OCI-LY1 (cell line): ENCODE data around the gene EYS.

Experiments used
- H2AFZ ChIP-seq: fragments of 200-600 bp; sonication (generic), shearing (Covaris generic); 2 replicates; pipeline ENCODE4 v1.6.0; 2014; ENCODE audit warnings: antibody characterized with exemption, mild to moderate bottlenecking, low read length
- H3F3A ChIP-seq: fragments of 200-600 bp; sonication (generic), shearing (Covaris generic); 2 replicates; pipeline ENCODE4 v1.6.0; 2014; ENCODE audit warnings: mild to moderate bottlenecking, antibody characterized with exemption, low read length, moderate library complexity; ENCODE audit not compliant: insufficient read depth
- H3K27ac ChIP-seq: fragments of 200-600 bp; sonication (generic); 2 replicates; pipeline ENCODE4 v1.5.1; 2014; ENCODE audit warnings: low read length, mixed run types, mild to moderate bottlenecking, low read depth; ENCODE audit not compliant: poor library complexity, severe bottlenecking
- H3K27me3 ChIP-seq: fragments of 200-600 bp; sonication (generic); 2 replicates; pipeline ENCODE4 v1.6.0; 2014; ENCODE audit warnings: antibody characterized with exemption, mild to moderate bottlenecking, low read length, moderate library complexity; ENCODE audit not compliant: insufficient read depth
- H3K36me3 ChIP-seq: fragments of 200-600 bp; sonication (generic); 2 replicates; pipeline ENCODE4 v1.6.1; 2014; ENCODE audit warnings: mild to moderate bottlenecking, antibody characterized with exemption, low read length, moderate library complexity, mixed read lengths; ENCODE audit not compliant: insufficient read depth
- H3K4me1 ChIP-seq: fragments of 200-600 bp; sonication (generic); 2 replicates; pipeline ENCODE4 v1.5.1; 2014; ENCODE audit warnings: mild to moderate bottlenecking, low read length, moderate library complexity; ENCODE audit not compliant: insufficient read depth, severe bottlenecking
- H3K4me2 ChIP-seq: fragments of 200-600 bp; sonication (generic), shearing (Covaris generic); 2 replicates; pipeline ENCODE4 v1.6.1; 2014; ENCODE audit warnings: low read length
- H3K4me3 ChIP-seq: fragments of 200-600 bp; sonication (generic); 2 replicates; pipeline ENCODE4 v1.5.1; 2014; ENCODE audit warnings: low read length, low read depth, mild to moderate bottlenecking, mixed read lengths; ENCODE audit not compliant: poor library complexity, severe bottlenecking
- H3K79me2 ChIP-seq: fragments of 200-600 bp; shearing (Covaris generic); 2 replicates; pipeline ENCODE4 v1.6.1; 2016; ENCODE audit warnings: mixed run types, low read length, mixed read lengths; ENCODE audit not compliant: insufficient read depth
- H3K9ac ChIP-seq: fragments of 200-600 bp; sonication (generic), shearing (Covaris generic); 2 replicates; pipeline ENCODE4 v1.6.1; 2014; ENCODE audit warnings: mild to moderate bottlenecking, low read length, mixed read lengths
- H3K9me2 ChIP-seq: fragments of 200-600 bp; sonication (generic), shearing (Covaris generic); 2 replicates; pipeline ENCODE4 v1.6.1; 2014; ENCODE audit warnings: low read depth, mild to moderate bottlenecking, low read length, mixed read lengths
- H3K9me3 ChIP-seq: fragments of 200-600 bp; shearing (Covaris generic); 2 replicates; pipeline ENCODE4 v1.6.1; 2014; ENCODE audit warnings: low read length, mixed read lengths
- H4K20me1 ChIP-seq: fragments of 200-600 bp; sonication (generic), shearing (Covaris generic); 2 replicates; pipeline ENCODE4 v1.6.0; 2016; ENCODE audit warnings: mild to moderate bottlenecking, low read length; ENCODE audit not compliant: insufficient read depth
- EZH2 ChIP-seq: fragments of 200-600 bp; sonication (generic), shearing (Covaris generic); IDR thresholded peaks from 2 replicates; pipeline ENCODE4 v1.8.0; 2017; ENCODE audit warnings: borderline replicate concordance, mixed run types, mild to moderate bottlenecking, antibody characterized with exemption, low read length, moderate library complexity, mixed read lengths
- TF ChIP-seq, protein P1 (sequence below): fragments of 200-600 bp; sonication (generic), shearing (Covaris generic); IDR thresholded peaks from 2 replicates; pipeline ENCODE4 v1.5.1; 2017; ENCODE audit warnings: mild to moderate bottlenecking, antibody characterized with exemption, low read length, moderate library complexity, mixed read lengths

The EYS gene

GRCh38 chr6:64850121-64850520, 856.9 kb downstream of the EYS start:
- no peak overlapping the region for H2AFZ ChIP-seq

DNA sequence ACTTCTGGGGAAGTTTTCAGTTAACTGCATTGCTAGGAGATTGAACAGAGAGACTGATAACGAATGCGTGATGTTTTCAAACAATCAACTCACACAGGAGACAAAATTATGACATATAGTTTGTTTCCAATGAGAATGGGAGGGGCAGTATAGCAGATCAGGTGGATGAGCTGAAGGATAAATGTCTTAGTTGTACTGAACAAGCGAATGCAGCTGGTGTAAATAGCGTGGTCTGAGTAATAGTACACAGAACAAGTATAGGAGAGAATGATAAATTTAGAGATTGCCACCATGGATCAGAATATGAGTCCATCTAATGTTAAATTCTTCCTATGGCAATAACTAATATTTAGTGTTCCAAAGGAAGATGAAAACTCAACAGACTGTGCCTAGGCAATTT, 858.6 kb downstream of the EYS start:
- Histone ChIP-seq H3K9me2 (no peaks in the 10 kb centered on the region), H3K9me3 (no peaks in the 10 kb centered on the region; the same call in 1 of the 2 replicates), H3K36me3 (no peaks in the 10 kb centered on the region), H2AFZ (no peak overlapping the region), H3K79me2 (no peaks in the 10 kb centered on the region), H3K9ac (no peak overlapping the region), H3K4me1 (no peaks in the 10 kb centered on the region), H3K4me2 (no peak overlapping the region), H3F3A (no peaks in the 10 kb centered on the region), H3K27ac (no peak overlapping the region), H4K20me1 (no peaks in the 10 kb centered on the region), H3K27me3 (no peaks in the 10 kb centered on the region), H3K4me3 (no peak overlapping the region)
- TF ChIP-seq, protein P1, sequence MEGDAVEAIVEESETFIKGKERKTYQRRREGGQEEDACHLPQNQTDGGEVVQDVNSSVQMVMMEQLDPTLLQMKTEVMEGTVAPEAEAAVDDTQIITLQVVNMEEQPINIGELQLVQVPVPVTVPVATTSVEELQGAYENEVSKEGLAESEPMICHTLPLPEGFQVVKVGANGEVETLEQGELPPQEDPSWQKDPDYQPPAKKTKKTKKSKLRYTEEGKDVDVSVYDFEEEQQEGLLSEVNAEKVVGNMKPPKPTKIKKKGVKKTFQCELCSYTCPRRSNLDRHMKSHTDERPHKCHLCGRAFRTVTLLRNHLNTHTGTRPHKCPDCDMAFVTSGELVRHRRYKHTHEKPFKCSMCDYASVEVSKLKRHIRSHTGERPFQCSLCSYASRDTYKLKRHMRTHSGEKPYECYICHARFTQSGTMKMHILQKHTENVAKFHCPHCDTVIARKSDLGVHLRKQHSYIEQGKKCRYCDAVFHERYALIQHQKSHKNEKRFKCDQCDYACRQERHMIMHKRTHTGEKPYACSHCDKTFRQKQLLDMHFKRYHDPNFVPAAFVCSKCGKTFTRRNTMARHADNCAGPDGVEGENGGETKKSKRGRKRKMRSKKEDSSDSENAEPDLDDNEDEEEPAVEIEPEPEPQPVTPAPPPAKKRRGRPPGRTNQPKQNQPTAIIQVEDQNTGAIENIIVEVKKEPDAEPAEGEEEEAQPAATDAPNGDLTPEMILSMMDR: no peak

More at GRCh38 chr6:64850121-64850520, 856.9 kb downstream of the EYS start:
- Histone ChIP-seq H3K9me2 (no peaks in the 10 kb centered on the region), H3K79me2 (no peaks in the 10 kb centered on the region), H3K9me3 (no peaks in the 10 kb centered on the region; the same call in 1 of the 2 replicates), H3K9ac (no peak overlapping the region), H3K4me2 (no peak overlapping the region), H4K20me1 (no peaks in the 10 kb centered on the region), H3K27me3 (no peaks in the 10 kb centered on the region), H3K4me3 (no peak overlapping the region), H3F3A (no peaks in the 10 kb centered on the region), H3K4me1 (no peaks in the 10 kb centered on the region), H3K27ac (no peak overlapping the region), H3K36me3 (no peaks in the 10 kb centered on the region)
- TF ChIP-seq, protein P1: no peak
- TF ChIP-seq EZH2: no peak

DNA sequence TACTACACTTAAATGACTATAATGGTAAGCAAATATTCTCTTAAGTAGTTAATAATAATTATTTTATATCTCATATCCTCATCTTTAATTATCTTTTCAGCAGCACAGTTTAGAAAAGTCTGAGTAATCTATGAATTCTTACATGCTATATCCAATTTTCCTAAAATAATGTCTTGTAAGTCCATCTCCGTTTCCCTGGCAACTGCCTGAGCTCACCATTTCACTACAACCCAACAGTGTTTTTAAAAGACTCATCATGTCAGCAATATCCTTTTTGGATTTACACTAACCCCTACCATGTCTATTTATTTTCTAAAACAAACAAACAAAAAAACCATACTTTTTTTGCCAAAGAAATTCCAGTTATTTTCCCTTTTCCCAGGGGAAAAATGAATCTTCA, 859.6 kb downstream of the EYS start:
- Histone ChIP-seq H3K36me3 (no peaks in the 10 kb centered on the region), H3K9me3 (no peaks in the 10 kb centered on the region; the same call in 1 of the 2 replicates), H4K20me1 (no peaks in the 10 kb centered on the region), H3K27ac (no peak overlapping the region), H3K79me2 (no peaks in the 10 kb centered on the region), H3K9ac (no peak overlapping the region), H3F3A (no peaks in the 10 kb centered on the region), H3K27me3 (no peaks in the 10 kb centered on the region), H3K9me2 (no peaks in the 10 kb centered on the region), H3K4me2 (no peak overlapping the region), H2AFZ (no peak overlapping the region), H3K4me1 (no peaks in the 10 kb centered on the region), H3K4me3 (no peak overlapping the region)
- TF ChIP-seq, protein P1: no peak
- no peak for TF ChIP-seq EZH2
